ENCODE results near the gene NFIX. TPM values are rescaled to one million over a fixed set of nuclear protein-coding genes. Genes with fewer than 3 reads are reported as not detected.

NFIX gene
- total and polyA plus RNA-seq, 7 donors, result 22.2 to 347 (median 220) TPM

- no peaks in the 10 kb centered on the region for H3K36me3 ChIP-seq (ENCODE audit: insufficient read depth in 1 of 2, low read depth in 1 of 2)
- H3K4me1 ChIP-seq, result peaks cover 5% of the 10 kb centered on the region
- no peak overlapping the region for H3K4me3 ChIP-seq
- 93 to 100% (median 100%) methylated on average over 3 of the region's 3 CpGs for WGBS, 3 donors
- intact Hi-C loops (cut with DNase I), result loop anchor here (2.0 to 5.0 kb wide), 4 partner anchors 113 to 612 kb away; no protein-coding TSS in a partner anchor
- no peaks in the 10 kb centered on the region for H3K9me3 ChIP-seq
- DNase-seq (no peak), ATAC-seq (no peak)
- no peaks in the 10 kb centered on the region for H3K27me3 ChIP-seq (ENCODE audit: insufficient read depth in 3 of 3, low read length in 2 of 3)
- no peak overlapping the region for H3K27ac ChIP-seq
- TF ChIP-seq, protein P1, sequence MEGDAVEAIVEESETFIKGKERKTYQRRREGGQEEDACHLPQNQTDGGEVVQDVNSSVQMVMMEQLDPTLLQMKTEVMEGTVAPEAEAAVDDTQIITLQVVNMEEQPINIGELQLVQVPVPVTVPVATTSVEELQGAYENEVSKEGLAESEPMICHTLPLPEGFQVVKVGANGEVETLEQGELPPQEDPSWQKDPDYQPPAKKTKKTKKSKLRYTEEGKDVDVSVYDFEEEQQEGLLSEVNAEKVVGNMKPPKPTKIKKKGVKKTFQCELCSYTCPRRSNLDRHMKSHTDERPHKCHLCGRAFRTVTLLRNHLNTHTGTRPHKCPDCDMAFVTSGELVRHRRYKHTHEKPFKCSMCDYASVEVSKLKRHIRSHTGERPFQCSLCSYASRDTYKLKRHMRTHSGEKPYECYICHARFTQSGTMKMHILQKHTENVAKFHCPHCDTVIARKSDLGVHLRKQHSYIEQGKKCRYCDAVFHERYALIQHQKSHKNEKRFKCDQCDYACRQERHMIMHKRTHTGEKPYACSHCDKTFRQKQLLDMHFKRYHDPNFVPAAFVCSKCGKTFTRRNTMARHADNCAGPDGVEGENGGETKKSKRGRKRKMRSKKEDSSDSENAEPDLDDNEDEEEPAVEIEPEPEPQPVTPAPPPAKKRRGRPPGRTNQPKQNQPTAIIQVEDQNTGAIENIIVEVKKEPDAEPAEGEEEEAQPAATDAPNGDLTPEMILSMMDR (IDR thresholded peaks at IDR 0.05), result no peak
These were observed 15.3 kb upstream of the NFIX start for GRCh38 chr19:12979974-12980373.

- Histone ChIP-seq H3K9me3 (no peaks in the 10 kb centered on the region), H3K36me3 (ENCODE audit: insufficient read depth in 1 of 2, low read depth in 1 of 2) (no peaks in the 10 kb centered on the region), H3K27me3 (ENCODE audit: insufficient read depth in 3 of 3, low read length in 2 of 3) (no peaks in the 10 kb centered on the region), H3K4me3 (no peak overlapping the region), H3K4me1 (peaks cover 16% of the 10 kb centered on the region), H3K27ac (no peak overlapping the region)
- ATAC-seq (no peak), DNase-seq (no peak)
- TF ChIP-seq, protein P1 (IDR thresholded peaks at IDR 0.05), result no peak
- WGBS, 3 donors, result 91 to 95% (median 94%) methylated on average over 6 of the region's 6 CpGs
- intact Hi-C loops (cut with DNase I), result no loop called here
These were observed 12.6 kb upstream of the NFIX start for GRCh38 chr19:12982648-12983047.

GRCh38 chr19:12983091-12983490 lies 12.2 kb upstream of the NFIX start:
- 56 to 70% (median 59%) methylated on average over 10 of the region's 10 CpGs for WGBS, 3 donors
- Histone ChIP-seq H3K27ac (no peak overlapping the region), H3K4me3 (peak overlapping the region; percentile 56), H3K4me1 (peaks cover 16% of the 10 kb centered on the region), H3K36me3 (ENCODE audit: insufficient read depth in 1 of 2, low read depth in 1 of 2) (no peaks in the 10 kb centered on the region), H3K9me3 (no peaks in the 10 kb centered on the region), H3K27me3 (ENCODE audit: insufficient read depth in 3 of 3, low read length in 2 of 3) (no peaks in the 10 kb centered on the region)
- intact Hi-C loops (cut with DNase I), result no loop called here
- TF ChIP-seq, protein P1 (IDR thresholded peaks at IDR 0.05), result no peak
- ATAC-seq (no peak), DNase-seq (no peak)

DNA sequence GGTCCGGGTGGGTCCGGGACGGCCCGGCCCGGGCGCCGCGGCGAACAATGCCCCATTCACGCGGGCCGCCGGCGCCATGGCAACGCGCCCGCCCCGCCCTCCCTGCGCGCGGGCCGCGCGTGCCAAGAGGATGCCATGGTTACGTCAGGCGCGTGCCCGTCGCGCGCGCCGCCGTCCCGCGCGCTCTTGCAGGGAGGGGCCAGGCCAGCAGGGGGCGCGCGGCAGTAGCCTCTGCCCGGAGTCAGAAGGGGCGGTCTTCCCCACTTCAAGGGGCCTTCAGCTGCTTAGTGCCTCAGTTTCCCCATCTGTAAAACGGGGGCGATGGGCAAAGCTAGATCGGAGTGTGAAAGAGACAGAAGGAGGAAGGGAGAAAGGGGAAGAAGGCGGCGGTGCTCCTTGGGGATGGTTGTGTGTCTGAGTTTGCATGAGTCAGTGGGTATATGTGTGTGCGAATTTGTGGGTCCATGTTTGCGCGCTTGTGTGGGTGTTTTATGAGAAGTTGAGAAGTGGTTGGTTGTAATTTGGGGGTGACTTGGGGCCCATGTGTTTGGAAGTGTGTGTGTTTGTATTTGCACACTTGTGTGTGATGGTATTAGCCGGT lies 11.6 kb upstream of the NFIX start:
- H3K9me3 ChIP-seq, result no peaks in the 10 kb centered on the region
- intact Hi-C loops (cut with DNase I), result loop anchor here (1.0 to 2.0 kb wide), 4 partner anchors 25 to 79 kb away; no protein-coding TSS in a partner anchor
- no peaks in the 10 kb centered on the region for H3K36me3 ChIP-seq (ENCODE audit: insufficient read depth in 1 of 2, low read depth in 1 of 2)
- 10 to 18% (median 11%) methylated on average over 27 to 51 of the region's 51 CpGs for WGBS, 3 donors
- peaks cover 16% of the 10 kb centered on the region for H3K4me1 ChIP-seq
- no peak overlapping the region for H3K27ac ChIP-seq
- DNase-seq (peak; percentile 83 to 91), ATAC-seq (peak; percentile 74 to 84 (median 77))
- H3K4me3 ChIP-seq, result peak overlapping the region; percentile 56
- TF ChIP-seq, protein P1 (IDR thresholded peaks at IDR 0.05), result peak; percentile 97
- H3K27me3 ChIP-seq (ENCODE audit: insufficient read depth in 3 of 3, low read length in 2 of 3), result no peaks in the 10 kb centered on the region

Measured in psoas muscle (tissue), 8 donors.